Raji (cell line): ENCODE results near the gene VDAC2.

ENCODE experiments used
- POLR2A ChIP-seq: IDR thresholded peaks from 2 replicates; pipeline ENCODE4 v1.6.1; 2011; ENCODE audit warnings: low read depth, low read length, control low read depth; ENCODE audit not compliant: insufficient read depth

Gene VDAC2

DNA sequence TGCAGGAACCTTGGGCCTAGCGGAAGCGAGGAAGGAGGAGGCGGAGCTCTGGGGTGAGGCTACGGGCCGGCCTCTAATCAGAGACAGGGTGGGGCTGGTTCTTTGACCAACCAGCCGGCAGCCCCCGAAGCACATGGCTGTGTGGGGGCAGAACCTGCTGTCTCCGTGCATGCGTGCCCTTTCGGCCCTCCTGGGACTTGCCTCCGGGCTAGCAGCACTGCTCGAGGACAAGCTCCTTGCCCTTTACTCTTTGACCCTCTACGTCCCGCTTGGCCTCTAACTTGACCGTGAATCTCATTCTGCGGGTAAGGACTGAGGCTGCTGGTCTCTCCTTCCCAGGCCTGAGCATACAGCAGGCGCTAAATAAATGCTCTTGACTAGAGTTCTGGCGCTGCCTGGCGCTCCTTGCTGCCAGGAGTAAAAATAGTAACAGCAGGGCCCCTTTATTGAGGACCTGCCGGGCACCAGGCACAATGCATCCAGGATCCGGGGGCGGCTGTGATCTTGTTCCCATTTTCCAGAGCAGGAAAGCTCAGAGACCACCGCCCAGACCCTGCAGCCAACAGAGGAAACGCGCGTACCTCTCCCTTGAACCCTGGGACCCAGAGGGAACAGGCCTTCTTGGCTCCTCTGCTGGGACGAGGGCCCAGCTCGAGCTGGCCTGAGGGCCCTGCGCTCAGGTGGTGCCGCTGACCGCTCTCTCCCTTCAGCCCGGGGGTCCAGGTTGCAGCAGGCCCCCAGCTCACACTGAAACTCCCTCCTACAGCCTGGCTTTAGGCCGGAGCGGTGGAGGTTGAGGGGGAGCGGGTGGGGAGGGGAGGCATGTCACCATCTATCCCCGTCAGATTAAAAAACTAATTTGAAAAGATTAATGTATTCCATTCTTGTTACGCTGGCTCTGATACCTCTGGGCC lies 27.8 kb downstream of the VDAC2 start:
- TF ChIP-seq POLR2A = no peak

GRCh38 chr10:75239096-75239790 lies 28.6 kb downstream of the VDAC2 start:
- no peak for TF ChIP-seq POLR2A

DNA sequence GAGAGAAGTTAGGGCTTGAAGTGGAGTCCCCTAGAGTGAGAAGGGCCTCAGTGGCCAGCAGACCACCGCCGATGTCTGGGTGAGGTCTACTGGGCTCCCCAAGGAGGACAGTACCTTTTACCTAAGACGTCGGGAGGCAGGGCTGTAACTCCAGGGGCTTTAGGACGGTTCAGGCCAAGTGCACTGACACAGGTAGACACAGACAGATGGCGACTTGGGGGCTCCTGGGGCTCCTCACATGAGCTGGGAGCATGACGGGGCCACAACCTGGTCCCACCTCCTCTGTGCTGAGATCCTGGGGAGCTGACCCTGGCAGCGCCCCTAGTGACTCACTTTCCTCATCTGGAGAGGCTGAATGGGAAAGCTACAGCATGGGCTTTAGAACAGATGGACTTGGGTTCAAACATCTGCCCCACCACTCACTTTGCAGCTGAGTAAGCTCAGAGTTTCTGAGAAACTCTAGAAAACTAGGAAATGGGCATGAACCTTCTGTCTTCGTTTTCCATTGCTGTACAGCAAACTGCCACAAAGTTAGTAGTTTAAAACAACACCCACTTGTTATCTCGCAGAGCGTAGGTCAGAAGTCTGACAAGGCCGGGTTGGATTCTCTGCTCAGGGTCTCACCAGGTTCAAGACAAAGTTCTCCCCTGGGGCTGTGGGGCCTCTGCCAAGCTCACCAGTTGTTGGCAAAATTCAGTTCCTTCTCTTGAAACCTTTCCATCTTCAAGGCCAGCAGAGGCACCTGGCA lies 29.9 kb downstream of the VDAC2 start:
- TF ChIP-seq POLR2A = no peak

DNA sequence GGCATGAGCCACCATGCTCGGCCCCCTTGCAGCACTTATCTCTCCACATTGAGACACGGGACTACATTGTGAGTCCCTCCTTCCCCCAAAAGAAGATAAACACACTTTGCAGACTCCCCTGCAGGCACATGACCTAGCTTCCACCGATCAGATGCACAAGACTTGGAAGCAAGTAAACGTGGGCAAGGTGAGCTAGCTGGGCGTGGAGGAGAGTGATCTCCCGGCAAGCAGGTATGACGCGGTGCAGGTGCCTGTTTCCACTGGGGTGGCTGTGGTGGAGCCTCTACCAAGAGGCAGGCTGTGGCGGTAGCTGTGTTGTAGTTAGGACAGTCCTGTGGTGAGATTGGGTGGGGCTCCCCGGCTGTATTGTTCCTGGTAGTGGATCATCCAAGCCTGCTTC lies 32.8 kb downstream of the VDAC2 start:
- no peak for TF ChIP-seq POLR2A

DNA sequence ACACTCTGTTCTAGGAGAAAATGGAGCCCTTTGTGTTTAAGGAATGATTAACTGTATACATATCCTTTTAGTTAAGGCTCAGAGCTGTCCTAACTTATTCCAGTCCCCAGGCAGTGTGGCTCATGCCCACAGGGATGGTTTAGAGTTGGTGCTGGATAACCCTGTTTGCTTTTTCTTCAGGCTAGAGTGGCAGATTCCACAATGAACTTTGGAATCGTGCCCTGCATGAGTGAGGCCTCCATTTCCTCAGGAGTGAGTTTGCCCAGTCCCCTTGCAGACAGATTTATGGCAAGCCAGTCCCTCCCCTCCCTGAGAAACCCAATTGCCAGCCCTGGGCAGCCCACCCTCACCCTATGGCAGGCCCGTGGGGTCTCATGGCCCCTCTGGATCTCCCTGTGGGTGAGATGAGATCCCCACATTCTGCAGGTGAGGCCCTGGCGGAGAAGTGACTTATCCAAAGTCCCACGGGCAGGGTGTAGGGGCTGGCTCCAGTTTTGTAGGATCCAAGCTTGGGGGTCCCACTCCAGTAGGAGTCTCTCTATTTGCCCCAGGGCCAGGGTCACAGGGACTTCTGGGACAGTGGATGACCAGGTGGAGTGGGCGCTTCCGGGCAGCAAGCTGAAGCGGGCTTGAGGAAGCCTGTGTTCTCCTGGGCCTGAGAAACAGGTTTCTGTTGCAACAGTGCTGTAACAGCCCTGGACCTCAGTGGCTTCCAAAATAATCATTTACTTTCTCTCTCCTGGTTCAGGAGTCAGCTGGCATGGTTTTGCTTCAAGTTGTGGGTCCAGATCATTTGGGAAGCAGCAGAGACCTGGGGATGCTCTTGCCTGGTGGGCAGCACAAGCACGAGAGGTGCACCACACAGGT lies 34.1 kb downstream of the VDAC2 start:
- no peak for TF ChIP-seq POLR2A

DNA sequence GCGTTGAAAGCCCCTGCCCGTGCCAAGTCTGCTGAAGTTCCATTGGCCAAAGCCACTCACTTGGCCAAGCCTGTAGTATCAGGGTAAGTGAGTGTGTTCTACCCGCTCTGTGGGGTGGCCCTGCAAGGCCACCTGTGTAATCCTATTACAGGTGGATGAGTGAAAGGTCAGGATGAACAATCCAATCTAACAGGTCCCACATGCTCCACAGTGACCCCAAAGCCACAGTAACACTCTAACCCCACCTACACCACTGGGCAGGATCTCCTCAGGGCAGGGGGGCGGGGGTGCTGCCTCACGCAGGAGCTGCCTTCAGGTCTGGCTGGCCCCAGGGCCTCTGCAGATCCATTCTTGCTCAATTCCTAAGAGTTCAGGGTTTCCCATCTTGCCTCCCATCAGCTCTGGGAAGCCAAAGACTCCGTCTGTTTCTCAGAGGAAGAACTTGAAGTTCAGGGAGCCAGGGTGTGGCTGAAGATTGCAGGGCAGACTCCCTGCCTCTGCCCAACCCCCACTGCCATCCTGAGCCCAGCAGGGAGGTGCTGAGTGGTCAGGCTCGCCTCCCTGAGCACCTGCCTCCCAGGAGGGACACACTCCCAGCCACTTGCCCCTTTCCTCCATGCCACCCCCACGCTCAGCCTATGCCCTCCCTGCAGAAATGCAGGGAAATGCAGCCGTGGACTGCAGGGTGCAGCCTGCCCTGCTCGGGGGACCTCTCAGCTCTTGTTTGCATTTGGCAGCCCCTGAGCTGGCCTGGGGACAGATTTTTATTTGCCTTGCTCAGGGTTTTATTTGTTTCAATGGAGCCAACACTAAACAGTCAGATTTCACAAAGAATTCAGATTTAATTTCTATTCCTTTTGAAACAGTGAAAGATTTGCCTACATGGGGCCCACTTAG lies 35.0 kb downstream of the VDAC2 start:
- TF ChIP-seq POLR2A = no peak

DNA sequence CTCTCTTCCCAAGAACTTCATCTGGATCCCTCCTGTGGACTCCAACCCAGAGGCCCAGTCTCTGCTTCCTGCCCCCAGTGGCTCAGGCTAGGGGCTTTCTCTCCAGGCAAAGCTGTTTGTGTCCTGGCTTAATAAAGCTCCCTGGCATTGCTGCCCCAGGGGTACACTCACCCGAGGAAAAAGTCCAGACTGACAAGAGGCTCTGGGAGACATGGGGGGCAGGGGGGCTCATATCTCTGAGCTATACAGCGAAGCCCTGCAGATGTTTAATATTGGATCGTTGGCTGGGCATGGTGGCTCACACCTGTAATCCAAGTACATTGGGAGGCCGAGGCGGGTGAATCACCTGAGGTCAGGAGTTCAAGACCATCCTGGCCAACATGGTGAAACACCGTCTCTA lies 35.9 kb downstream of the VDAC2 start:
- no peak for TF ChIP-seq POLR2A

- no peak for TF ChIP-seq POLR2A
Observed at GRCh38 chr10:75247797-75248196, 37.2 kb downstream of the VDAC2 start.

DNA sequence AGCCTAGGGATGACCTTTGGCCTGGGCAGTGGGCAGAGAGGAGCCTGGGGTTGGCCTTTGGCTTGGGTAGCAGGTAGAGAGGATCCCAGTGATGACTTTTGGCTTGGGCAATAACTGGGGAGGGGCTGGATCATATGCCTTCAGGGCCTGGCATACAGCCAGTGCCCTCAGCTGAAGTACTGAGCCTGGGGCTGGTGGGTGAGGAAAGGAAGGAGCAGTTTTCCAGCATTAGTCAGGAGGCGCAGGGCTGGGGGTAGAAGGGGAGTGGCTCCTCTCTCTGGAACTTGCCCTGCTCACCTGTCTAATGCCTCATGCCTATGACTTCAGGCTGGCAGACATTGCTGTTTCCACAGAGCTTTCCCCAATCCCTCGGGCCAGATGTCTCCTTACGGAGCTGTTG lies 40.3 kb downstream of the VDAC2 start:
- TF ChIP-seq POLR2A = no peak

- TF ChIP-seq POLR2A = no peak
Observed at GRCh38 chr10:75253281-75254220, 43.0 kb downstream of the VDAC2 start.

DNA sequence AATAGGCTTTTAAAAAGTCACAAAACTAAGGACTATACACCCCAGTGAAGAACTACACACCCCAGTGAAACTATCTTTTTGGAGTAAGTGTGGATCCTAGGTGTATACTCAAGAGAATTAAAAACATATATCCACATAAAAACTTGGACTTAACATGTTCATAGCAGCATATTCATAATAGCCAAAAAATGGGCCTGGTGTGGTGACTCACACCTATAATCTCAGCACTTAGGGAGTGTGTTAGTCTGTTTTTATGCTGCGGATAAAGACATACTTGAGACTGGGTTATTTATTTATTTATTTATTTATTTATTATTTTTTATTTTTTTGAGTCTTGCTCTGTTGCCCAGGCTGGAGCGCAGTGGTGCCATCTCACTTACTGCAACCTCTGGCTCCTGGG lies 44.1 kb downstream of the VDAC2 start:
- TF ChIP-seq POLR2A = no peak

GRCh38 chr10:75260990-75261389 lies 50.4 kb downstream of the VDAC2 start:
- TF ChIP-seq POLR2A = no peak
